GDM1 (cell line): Measurements from ENCODE around the gene CNST.

Experiments used
- DNase-seq: peaks from one replicate; lab custom pipeline; 2025; lab: John Stamatoyannopoulos, UW

Gene CNST

DNA sequence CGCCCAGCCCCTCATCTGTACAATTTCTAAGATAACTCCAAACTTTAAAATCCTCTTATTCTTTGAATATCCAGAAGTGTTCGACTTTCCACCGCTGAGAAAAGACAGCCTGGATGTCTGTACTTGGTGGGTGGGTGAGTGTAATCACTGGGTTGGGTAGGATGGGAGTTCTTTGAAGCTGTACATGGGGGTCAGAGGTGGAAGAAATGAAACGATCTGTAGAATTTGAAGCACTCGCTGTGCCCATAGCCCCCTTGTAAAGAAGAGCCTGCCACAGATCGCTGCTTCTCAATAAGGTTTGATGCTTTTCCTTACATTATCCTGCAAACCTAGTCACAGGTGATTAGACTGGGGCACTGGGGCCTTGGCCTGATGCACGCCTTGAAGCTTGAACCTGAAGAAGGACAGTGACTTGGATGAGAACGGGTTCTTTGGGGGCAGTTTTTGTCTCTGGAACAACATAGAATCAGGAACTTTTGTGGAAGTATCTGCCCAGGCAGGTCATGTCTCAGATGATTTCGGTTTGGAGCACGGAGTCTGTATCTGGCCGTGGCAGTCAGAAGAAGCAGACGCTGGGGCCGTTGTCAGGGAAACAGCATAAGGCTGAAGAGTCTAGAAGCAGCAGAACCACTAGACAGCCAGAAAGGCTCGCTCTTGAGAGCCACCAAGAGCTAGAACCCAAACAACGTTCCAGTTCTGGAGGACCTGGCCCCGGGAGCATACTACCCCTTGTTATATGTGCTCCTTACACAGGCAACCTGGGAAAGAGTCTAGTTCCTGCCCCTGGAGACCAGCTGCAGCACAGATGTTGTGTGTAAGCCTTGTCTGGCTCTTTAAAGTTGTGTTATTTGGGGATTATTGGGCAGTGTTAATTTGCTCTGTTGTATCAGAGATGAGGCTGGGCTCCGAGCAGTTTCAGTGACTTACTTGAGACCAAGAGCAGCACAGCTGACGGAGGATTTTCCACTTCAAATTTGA, 112.8 kb downstream of the CNST start:
- no peak for DNase-seq

DNA sequence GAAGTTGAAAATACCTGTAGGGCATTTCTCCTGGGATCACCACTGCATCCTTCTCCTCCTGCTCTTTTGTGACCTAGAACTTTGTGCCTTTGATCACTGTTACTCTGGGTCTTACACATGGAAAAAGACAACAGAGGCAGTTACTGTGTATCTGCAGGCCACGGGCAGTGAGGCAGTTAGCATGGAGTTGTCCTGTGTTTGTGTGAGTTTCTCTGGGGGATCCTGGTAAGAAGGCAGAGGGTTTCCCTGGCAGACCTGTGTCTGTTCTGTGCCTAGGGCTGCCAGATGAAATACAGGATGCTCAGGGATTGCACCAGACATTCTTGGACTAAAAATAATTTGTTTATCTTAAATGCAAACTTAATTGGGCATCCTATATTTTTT, 113.5 kb downstream of the CNST start:
- DNase-seq: no peak

DNA sequence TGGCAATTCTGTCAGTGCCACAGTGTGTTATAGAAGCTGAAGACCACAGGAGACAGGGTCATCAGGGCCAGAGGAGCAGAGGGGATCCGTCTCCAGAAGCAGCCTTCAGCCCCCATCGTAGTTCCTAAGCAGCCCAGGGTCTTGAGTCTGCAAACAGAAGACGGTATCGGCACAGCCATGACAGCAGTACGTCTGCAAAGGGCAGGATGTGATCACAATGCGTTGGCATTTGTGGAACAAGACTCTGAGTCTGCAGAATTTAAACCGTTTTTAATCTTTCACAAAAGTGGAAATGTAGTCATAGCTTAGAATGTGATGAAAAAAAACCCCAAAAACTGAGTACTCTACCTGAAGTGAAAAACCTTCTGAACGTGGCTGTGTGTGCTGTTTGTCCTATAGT, 113.9 kb downstream of the CNST start:
- no peak for DNase-seq

DNA sequence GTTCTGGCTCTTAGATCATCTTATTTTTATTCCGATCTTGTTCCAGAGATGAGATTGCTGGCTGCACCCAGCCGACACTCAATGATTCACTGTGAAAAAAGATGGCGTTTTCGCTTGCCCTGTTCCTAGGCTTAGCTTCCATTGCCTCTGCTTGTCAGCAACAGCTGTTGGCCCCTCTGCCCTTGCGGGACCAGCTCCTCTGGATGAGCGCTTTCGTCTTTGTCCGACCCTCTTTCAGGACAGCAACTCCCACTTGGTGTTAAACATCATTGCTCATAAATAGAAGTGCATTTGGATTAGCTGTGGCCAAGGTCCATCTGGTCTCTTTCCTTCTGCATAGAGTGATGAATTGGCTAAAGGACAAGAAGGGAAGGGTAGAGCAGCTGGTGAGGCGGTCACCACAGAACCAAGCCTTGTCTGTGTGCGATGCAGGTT, 114.5 kb downstream of the CNST start:
- no peak for DNase-seq

DNA sequence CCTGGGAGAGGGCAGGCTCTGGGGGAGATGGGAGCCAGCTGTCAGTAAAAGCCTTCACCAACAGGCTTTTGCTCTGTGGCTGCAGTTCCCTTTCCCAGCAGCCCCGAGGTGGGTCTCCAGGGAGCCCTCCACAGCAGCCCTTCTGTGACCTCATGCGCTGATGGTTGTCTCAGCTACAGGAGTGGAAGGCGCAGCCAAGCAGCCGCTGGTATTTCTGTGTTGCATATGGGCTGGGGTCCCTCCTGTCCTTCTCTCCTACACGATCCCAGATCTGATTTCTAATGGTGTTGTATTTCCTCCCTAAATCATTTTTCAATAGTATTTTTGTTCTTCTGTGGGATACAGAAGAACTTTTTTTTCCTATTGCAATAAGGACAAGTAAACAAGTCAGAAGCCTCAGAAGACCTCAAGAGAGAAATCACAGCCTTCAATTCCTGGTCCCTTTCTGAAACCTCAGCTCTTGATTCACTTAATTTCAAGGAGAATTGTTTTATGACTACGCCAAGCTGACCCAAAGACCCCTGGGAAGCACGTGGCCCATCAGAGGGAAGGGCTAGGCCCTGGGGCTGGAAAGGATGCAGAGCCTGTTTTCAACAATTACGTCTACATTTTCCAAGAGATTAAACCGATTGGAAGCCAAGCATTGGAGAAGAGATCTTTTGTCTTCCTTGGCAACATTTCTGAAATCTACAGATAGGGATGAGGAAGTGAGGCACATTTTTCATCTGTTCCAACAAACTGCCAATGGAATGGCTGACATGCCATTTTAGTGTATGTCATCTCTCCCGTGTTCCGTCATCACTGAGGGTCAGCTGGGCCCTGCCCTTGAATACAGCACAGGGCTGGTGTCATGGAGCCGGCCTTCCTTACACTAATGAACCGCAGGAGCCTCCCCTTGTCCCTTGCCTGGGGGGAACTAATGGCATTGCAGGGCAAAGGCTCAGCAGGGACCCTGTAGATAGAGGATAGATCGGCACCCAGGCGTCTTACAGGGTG, 115.9 kb downstream of the CNST start:
- no peak for DNase-seq

DNA sequence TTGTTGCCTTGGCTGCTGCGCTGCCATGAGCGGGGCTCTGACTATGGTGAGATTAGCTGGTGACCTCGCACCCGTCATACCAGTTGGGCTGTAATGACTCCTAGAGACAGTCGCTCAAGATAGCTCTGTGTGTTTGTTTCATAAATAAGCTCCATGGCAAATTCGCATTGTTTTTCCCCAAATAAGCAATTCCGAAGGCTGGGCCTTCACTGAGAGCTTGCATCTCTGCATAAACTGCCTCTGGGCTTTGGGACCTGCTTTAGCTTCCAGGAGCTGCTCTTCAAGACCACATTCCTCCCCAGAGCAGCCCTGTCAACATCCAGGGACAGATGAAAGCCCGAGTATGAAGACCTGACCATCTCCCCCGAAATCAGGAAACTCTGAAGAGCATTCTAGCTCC, 117.3 kb downstream of the CNST start:
- no peak for DNase-seq

DNA sequence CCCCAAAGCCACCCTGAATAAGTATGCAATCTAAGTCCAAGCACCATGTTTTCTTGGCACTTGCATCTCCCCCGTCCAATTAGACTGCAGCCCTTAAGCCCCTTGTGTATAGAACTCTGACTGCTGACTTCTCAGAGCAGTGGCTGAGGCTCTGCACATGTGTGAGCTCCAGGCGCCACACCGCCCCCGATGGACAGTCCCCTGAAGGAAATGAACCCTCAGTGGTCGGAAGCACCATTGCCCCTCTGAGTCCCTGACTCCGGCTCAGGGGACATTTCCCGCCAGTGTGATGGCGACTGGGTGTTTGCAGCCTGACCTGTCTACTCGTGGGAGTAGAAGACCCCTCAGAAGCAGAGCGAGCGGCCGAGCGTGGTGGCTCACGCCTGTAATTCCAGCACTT, 120.7 kb downstream of the CNST start:
- no peak for DNase-seq

DNA sequence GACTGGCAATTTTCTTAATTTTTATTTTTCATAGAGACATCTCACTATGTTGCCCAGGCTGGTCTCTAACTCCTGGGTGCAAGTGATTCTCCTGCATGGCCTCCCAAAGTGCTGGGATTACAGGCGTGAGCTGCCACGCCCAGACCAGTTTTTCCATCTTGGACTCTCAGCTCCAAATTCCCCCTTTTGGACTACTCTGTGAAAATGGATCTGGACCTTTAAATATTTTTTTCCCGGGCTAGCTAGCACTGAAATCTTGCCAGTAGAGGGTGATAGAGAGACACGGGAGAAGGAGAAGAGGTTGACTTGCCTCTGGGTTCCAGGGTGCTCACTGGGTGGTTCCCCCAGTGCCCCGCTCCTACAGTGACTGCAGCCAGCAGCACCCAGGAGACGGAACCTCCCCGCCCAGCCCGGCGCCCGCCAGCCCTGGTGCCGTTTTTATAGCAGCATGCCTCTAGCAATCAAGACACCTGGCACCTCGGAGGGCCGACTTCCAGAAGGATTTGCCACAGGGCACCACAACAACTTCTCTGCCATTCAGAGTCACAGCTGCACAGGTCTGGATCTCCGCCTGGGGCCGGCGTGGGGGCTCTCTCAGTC, 123.3 kb downstream of the CNST start:
- peak; percentile 34 for DNase-seq

DNA sequence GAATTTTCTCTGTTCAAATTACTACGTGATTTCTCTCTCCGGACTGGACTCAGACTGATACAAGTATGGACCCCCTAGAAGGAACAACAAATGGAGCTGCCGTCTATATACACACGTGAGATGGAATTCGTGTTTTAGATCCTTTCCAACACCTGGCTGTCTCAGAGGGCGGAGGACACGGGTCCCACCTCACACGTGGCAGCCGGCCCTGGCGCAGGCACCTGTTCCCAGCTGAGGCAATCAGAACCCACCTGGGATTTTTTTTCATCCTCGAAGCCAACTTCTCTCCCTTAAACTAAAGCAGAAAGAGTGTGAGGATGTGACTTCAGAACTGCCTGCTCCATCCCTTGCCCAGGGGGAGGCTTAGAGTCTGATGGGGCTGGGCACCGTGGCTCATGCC, 123.8 kb downstream of the CNST start:
- no peak for DNase-seq

DNA sequence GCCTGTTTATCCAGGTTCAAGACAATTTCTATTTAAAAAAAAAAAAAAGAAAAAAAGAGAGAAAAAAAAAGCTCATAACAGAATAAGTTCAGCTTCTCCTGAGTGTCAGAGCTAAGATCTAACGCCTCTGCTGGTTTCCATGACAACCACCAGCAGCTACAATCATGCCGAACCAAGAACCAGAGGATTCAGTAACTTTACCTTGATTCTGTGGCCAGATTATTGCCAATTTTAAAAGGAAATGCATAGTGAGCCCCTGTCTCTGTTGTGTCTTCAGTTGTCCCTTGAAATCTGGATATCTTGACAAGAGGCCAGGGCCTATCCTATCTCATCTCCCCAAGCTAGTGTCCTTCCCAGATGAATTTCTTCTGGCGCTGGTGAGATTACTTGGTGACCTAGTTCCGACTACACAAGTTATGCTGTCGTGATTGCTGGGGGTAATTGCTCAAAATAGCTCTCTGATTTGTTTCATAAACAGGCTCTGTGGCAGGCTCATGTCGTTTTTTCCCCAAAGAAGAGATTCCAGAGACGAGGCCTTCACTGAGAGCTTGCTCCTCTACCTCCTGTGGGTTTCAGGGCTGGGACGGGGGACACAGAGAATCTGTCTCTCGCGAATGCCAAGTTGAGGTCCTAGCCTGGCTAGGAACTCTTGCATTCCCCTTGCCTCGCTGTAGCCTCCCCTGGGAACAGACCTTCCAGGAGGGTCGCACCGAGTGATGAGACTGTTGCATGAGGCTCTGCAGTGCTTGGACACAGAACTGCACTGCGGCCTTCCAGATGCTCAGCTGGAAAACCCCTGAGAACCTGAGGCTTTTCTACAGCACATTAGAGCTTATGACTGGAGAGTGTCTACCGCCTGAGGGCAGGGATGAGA, 125.6 kb downstream of the CNST start:
- DNase-seq: no peak

DNA sequence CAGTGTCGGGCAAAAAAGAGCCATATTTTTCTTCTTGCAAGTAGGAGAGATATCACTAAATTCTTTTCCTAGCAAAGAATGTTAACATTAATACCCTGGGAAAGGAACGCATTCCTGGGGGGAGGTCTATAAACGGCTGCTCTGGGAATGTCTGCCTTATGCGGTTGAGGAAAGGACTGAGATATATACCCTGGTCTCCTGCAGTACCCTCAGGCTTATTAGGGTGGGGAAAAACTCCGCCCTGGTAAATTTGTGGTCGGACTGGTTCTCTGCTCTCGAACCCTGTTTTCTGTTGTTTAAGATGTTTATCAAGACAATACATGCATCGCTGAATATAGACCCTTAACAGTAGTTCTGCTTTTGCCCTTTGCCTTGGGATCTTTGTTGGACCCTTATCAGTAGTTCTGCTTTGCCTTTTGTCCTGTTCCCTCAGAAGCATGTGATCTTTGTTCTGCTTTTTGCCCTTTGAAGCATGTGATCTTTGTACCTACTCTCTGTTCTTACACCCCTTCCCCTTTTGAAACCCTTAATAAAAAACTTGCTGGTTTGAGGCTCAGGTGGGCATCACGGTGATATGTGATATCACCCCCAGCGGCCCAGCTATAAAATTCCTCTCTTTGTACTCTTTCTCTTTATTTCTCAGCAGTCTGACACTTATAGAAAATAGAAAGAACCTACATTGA, 128.1 kb downstream of the CNST start:
- peak; percentile 20 for DNase-seq

DNA sequence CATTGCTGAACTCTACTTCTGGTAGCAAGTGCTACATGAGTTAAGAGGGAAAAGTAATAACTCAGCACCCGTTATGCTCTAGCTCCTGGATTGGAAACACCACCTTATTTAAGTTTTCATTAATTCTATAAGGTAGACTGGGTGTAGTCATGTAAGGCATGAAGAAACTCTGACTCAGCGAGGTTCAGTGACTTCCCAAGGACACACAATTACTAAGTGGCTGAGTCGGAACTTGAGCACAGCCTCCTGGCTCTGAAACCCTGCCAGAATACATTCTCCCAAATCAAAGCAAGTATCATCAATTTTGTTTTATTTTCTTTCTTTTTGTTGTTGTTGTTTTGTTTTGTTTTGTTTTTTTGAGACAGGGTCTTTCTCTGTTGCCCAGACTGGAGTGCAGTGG, 128.9 kb downstream of the CNST start:
- DNase-seq: no peak

DNA sequence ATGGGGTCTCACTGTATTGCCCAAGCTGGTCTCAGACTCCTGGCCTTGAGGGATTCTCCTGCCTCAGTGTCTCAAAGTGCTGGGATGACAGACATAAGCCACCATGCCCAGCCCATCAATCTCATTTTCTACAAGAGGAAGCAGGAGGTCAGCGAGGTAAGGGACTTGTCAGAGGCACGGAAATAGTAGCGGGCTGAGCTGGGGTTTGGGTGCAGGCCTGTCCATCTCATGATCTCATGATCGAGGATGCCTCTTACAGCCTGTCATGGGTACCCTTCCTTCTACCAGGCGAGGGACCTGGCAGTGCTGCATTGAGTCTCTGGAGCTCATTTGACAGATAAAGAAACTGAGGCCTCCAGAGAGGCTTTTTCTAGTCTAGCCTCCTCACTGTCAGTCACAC, 129.4 kb downstream of the CNST start:
- no peak for DNase-seq

DNA sequence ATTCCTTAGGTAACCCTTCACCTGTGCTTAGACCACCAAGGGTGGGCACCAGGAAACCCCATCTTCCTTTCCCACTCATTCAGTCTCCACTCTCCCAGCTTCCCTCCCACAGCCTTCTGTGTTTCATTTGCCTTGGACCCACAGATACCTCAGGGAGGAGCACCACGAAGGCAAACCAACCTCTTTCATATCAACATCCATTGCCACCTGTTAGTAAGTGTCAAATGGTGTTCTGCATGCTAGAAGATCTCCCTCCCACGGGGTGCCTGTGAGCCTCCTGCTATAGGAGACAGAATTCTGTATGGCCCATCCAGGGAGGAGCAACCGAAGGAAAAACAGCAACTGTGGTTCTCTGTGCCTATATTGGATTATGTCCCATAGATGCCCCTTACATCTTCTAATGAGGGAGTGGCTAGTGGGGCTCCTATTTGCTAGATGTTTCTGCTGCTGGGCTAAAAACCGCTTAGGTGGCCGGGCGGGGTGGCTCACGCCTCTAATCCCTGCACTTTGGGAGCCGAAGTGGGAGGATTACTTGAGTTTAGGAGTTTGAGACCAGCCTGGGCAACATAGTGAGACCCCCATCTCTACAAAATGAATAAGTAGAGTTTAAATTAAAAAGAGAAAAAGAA, 132.3 kb downstream of the CNST start:
- DNase-seq: no peak

DNA sequence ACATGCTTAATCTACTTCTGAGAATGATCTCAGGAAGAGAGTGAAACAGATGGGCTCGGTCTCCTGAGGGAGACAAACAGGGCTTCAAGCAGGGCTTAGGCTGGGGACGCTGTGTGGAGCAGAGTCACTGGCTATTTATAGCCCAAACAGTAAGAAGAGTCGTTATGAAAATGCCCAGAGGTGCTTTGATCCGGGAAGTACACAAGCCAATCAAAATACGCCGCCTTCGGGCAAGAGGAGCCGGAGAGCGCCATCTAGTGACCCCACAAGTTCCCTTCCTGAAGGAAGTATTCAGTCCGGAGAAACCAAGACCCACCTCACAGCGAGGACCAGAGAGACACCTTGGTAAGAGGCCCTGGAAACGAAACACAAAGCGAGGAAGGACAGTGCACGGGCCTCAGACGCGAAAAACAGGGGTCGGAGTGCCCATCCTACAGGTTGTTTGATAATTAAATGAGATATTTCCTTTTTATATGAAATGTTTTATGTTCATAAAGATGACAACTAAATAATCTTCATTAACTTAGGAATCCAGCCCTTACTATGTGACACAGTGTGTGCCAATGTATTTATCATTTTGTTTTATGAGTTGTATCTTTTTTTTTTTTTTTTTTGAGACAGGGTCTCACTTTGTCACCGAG, 133.0 kb downstream of the CNST start:
- peak; percentile 87 for DNase-seq

DNA sequence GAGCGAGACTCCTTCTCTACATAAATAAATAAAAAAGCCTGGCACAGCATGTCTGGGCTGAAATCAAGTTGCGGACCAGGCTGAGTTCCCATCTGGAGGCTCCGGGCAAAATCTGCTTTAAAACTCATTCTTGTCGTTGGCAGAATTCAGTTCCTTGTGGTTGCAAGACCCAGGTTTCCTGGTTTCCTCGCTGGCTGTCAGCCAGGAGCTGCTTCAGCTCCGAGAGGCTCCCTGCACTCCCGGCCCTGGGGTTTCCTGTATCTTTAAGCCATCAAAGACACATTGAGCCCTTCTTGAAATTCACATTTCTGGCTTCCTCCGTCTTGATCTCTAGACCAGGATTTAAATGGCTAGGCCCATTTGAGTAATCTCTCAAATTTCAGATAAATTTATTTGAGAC, 137.3 kb downstream of the CNST start:
- DNase-seq: peak; percentile 82

DNA sequence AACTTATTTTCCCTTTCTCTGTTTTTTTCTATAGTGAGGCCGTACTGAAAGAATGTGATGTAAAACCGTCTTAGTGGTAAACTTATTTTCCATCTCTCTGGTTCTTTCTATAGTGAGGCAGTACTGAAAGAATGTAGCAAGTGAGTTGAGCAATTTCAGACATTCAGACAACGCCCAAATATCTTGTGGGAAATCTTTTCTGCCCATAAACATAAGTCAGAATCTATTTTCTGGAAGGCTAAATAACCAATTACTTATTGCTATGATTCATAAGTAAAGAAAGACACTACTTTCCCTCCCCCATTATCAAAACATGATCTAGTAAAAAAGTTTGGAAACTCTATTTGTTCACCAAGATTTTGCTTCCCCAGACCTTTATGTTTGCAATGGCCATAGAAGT, 139.1 kb downstream of the CNST start:
- no peak for DNase-seq

DNA sequence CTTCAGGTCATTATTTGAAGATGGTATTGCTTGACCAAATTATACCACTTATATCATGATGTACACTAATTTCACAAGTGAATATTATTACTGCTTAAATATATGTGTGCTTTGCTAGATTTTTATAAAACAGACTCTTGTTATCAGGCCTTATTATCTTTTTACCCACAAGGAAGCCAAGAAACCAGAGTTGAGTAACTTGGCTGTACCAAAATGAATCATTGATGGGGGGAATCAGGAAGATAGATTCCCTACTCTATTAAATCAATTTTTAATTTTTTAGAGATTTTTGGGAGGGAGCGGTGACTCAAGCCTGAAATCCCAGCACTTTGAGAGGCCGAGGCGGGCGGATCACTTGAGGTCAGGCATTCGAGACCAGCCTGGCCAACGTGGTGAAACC, 141.9 kb downstream of the CNST start:
- no peak for DNase-seq

DNA sequence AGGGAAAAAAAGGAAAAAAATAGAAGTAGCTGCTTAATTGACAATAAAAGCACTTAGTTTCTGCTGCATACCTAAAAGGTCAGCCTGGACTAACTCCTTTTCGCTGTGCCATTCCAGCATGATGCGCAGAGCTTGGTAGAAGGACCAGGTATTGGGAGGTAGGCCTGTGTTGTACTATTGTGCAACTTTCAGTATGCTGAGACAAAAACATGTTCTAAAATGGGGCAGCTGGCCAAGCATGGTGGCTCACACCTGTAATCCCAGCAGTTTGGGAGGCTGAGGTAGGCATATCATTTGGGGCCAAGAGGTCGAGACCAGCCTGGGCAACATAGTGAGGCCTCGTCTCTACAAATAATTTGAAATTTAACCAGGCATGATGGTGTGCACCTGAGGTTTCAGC, 142.9 kb downstream of the CNST start:
- no peak for DNase-seq

DNA sequence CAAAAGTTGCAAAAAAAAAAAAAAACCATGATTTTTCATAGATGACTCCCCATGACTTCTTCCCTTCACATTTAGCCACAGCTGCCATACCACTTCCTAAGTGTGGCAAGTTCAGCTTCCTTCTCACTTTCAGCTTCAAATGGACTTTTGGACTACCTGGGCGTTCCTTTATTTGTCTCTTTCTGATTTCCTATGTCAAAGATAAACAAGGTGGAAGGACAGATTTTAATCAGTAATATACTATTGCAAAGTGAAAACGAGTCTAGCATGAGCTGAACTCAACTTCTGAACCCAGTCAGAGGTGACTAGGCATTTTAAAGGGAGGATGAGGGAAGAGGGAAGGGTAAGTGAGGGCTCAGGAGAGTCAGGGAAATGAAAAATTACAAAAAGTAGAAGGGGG, 143.6 kb downstream of the CNST start:
- peak; percentile 42 for DNase-seq
